Inflammatory macrophage treated with lipopolysaccharide for 4 hours (primary cell): Measurements from ENCODE around the gene KCNJ16.
"Not testable (repeated sequence)": the region's sequence is repeated elsewhere in the genome, so short reads cannot be mapped to it uniquely, and the experiment has no call there.

Experiments used
- DNase-seq: peaks from one replicate; pipeline ENCODE4 v3.0.0-alpha.2; 2020

Gene KCNJ16

DNA sequence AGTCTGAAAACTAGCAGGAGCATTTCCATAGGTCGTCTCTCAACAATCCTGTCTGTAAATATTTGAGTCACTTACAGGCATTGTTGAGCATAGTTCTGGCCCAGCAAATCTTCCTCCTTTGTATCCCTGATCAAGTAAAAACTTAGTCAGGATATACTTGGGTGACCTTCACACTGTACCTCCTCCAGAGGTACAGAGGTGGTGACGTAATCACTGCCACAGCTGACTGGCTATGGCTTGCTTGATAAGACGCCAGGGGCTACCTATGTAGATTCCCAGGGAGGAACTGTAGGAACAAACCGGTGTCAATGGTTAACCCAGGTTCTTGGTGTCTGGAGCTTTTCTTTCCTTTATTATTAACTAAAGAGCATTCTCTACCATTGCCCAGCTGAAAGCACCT lies at the start of gene KCNJ16:
KCNJ16 (plus strand) TSS at position 270 of the 400 bp plus-strand sequence. CDS start 56,863 bp downstream, outside the sequence.
- no peak for DNase-seq

- no peak for DNase-seq
Measured at GRCh38 chr17:70028397-70028796, 46.6 kb upstream of the KCNJ16 start.

DNA sequence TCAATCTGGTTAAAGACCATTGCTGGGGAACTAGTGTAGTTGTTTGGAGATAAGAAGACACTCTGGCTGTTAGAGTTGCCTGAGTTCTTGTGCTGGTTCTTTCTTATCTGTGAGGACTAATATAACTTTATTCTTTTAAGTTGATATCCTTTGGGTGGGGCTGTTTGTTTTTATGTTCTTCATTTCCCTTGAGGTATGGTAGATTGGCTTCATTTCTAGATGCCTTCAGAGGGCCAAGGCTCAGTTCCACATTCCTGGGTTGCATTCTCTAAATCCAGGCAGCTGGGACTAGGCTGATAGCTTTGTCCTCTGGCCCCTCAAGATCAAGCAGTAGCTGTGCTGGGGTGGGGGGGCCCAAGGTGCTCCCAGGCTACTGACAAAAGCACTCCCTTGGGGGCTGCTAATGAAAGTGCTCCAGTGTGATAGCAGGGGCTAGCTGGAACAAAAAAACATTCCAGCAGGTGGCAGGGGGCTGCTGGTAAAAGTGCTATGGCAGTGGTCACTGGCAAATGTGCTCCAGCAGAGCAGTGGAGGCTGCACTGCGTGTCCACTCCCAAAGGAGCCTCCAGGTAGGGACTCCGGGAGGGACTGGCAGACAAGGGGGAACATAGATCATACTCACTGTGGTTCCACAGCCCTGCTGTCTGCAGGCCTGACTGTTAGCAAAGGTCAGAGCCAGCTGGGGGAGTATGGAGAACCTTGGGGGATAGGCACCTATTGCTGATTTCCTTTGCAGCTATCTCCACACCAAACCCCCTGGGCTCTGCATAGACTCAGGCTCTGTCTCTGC lies 45.9 kb upstream of the KCNJ16 start:
- no peak for DNase-seq

- no peak for DNase-seq
Measured at GRCh38 chr17:70030371-70030770, 44.7 kb upstream of the KCNJ16 start.

DNA sequence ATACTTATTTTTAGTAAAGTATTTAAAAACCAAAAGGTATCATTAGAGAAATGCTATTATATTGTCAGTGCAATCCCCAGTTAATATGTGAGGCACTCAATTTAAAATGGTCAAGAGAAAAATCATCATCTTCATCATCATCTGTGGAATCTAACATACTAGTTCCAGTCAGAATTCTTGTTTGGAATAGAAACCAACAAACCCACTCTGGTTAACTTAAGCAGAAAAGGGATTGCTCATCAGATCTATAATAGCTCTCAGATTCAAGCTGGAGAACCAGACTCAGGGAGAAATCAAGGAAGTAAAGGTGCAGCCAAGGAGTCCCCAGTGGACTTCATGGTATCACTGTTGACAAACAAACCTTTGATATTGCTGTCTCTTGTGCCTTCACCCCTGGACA lies 43.7 kb upstream of the KCNJ16 start:
- DNase-seq: no peak

DNA sequence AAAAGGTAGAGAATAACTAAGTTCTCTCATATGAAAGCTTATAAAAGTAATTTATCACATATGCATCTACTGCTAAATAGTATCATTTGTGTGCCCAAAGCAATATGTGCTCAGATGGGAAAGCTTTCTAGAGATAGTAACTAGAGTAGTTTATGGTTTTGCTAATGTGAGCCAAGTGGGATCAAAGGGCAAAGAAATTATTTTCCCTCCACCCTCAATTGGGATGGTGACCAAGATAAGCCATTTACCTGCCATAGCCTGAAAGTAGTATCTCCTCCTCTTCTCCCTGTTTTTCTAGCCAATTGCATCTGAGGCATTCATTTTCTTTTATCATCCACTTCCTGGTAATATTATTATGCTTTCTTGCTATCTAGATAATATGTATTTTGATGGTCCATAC lies 41.9 kb upstream of the KCNJ16 start:
- no peak for DNase-seq

- no peak for DNase-seq
Measured at GRCh38 chr17:70034158-70034557, 40.9 kb upstream of the KCNJ16 start.

- DNase-seq: no peak
Measured at GRCh38 chr17:70037498-70037897, 37.5 kb upstream of the KCNJ16 start.

- DNase-seq: peak; percentile 90
Measured at GRCh38 chr17:70040336-70040735, 34.7 kb upstream of the KCNJ16 start.

GRCh38 chr17:70041061-70041460 lies 34.0 kb upstream of the KCNJ16 start:
- no peak for DNase-seq

DNA sequence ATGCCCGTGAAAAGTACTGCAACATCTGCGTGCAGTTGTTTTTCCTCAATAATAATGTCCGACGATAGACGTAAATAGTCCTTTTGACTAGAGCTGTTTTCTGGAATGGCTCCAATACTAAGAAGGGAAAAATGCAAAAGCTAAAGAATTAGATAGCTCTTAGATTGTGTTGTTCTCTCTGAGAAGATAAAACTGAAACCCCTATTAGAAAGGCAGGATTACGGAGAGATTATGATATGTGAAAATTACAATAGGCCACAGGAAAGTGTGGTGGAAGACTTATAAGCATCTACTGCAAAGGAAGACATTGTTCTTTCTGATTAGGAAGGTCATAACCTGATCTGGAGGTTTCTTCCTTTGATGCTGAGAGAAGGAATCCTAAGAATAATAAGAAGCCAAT lies 33.5 kb upstream of the KCNJ16 start:
- DNase-seq: no peak

GRCh38 chr17:70045780-70046179 lies 29.2 kb upstream of the KCNJ16 start:
- DNase-seq: not testable (repeated sequence)

DNA sequence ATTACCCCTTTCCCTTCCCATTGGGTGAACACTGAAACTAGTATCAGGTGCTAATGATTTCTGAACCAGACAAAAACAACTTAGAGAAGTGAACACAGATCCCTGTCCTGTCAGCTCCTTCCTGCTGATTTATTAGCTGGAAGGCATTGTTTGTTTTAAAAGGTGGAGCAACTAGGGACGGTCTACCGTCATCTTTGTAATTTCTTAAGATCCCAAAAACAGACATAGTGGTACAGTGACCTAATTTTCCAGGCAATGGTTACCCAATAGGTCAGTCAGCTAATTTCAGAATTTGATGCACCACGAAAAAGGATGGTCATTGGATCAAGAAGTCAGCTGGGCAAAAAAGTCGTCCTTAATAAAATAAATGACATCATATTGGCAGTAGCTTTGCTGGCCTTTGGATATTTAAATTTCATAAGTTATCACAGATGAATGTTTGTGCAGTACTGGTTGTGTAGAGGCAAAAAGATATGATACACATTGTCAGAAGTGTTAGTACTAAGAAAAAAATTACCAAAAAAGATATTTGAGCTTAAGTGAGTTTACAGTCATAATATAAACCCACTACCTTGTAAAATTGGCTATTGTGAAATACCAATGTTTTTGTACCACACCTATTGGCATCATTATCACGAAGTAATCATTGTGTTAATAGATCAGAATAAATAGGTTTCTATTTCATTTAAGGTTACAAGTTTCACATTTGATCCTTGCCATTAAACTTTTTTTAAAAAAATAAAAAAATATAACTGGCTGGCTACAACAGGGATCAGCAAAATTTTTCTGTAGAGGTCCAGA lies 27.2 kb upstream of the KCNJ16 start:
- peak; percentile 13 for DNase-seq

- no peak for DNase-seq
Measured at GRCh38 chr17:70049801-70050591, 25.0 kb upstream of the KCNJ16 start.

DNA sequence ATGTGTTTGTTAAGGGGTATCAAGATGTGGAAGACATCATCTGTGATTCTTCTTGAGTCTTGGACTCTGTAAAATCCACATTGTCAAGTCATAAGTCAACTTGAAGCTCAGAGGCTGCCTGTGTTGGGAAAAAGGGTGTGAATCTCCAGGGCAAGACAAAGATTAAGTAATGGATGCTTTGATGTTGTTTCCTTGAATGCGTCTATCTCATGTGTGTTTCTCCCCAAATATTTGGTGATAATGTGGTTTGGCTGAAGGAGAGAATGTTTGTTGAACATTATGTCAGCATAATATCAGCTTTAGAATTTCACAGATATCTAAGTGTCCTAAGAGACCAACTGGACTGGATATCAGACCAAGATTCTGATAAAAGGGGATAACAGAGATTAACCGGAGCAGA lies 24.1 kb upstream of the KCNJ16 start:
- DNase-seq: no peak

DNA sequence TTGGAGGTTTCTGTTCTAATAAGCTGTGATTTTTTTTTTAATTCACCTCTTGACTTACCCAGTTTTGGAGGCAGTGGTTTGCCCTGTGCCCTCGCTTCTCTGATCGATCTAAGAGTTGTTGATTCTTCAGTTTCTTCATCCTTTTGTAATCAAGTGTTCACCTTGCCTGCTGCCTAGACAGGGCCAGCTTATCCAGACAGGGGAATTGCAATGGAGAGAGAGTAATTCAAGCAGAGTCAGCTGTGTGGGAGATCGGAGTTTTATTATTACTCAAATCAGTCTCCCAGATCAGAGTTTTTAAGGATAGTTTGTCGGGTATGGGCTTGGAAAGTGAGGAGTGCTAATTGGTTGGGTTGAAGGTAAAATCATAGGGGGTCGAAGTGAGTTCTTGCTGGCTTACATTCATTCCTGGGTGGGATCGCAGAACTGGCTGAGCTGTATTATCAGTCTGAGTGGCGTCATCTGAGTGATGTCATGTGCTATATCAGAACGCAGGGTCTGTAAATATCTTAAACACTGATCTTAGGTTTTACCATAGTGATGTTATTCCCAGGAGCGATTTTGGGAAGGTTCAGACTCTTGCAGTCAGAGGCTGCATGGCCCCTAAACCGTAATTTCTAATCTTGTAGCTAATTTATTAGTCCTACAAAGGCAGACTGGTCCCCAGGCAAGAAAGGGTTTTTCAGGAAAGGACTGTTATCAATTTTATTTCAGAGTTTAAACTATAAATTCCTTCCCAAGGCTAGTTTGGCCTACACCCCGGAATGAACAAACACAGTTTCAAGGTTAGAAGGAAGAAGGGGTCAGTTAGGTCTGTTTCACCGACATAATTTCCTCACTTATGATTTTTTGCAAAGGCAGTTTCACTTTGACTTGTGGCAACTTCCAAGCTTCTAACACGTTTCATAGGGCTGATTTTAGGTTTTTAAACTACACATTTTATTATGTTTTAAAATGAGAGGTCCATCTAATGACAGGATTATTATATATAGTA lies 21.5 kb upstream of the KCNJ16 start:
- DNase-seq: peak; percentile 27

DNA sequence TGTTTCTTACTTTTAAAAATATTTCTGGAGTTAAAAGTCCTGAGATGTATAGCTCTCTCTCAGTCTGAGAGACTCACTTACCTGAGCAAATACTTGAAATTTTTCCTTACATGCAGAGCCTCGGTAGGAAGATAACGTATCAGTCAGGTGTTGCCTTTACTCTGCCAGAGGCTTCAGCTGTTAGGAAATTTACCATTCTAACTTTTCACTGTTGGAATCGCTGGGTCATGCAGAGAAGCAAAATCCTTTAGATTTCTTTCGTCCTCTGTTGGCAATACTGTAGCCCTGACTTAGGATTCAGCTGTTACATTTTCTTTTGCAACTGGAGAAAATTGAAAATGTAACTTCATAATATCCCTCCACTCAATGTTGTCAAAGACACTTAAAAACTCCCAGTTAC lies 20.0 kb upstream of the KCNJ16 start:
- no peak for DNase-seq

GRCh38 chr17:70059071-70059470 lies 16.0 kb upstream of the KCNJ16 start:
- no peak for DNase-seq

- DNase-seq: no peak
Measured at GRCh38 chr17:70059649-70060048, 15.4 kb upstream of the KCNJ16 start.

DNA sequence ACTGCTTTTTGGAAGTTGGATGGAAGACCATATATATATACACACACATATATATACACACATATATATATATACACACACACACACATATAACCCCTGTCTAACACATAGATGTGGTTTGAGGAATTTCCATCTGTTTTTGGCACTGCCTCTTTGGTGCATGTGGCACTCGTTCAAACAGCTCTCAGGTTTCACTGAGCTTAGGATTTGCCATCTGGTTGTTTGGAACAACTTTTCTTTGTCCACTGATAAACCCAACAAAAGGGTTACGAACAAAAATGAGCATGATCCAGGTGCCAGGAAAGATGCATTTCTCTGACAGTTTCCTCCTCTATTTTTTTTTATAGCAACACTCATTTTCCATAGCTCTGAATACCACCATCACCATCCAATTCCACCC lies 14.6 kb upstream of the KCNJ16 start:
- no peak for DNase-seq

- DNase-seq: no peak
Measured at GRCh38 chr17:70067134-70067533, 7.9 kb upstream of the KCNJ16 start.
